G401.6 (cell line): Measurements from ENCODE around the gene FRMD6.

Experiments
- FAIRE-seq: peaks from 2 replicates; lab custom pipeline; 2012; peaks lifted over from hg19 to GRCh38; lab: Jason Lieb, UNC

The FRMD6 gene

GRCh38 chr14:51651388-51652167, at the start of gene FRMD6:
TSS of gene FRMD6 (plus strand) at chr14:51651910. CDS start at chr14:51689837, 37,927 bp downstream.
- no peak for FAIRE-seq

- no peak for FAIRE-seq
Measured at GRCh38 chr14:51602310-51602709, 49.4 kb upstream of the FRMD6 start.

- no peak for FAIRE-seq
Measured at GRCh38 chr14:51603495-51603894, 48.2 kb upstream of the FRMD6 start.

GRCh38 chr14:51604073-51604472, 47.6 kb upstream of the FRMD6 start:
- no peak for FAIRE-seq

- no peak for FAIRE-seq
Measured at GRCh38 chr14:51605575-51605974, 46.1 kb upstream of the FRMD6 start.

- FAIRE-seq: no peak
Measured at GRCh38 chr14:51607711-51608110, 44.0 kb upstream of the FRMD6 start.

- FAIRE-seq: no peak
Measured at GRCh38 chr14:51609251-51609954, 42.3 kb upstream of the FRMD6 start.

- no peak for FAIRE-seq
Measured at GRCh38 chr14:51609955-51610283, 41.8 kb upstream of the FRMD6 start.

- no peak for FAIRE-seq
Measured at GRCh38 chr14:51610771-51611170, 40.9 kb upstream of the FRMD6 start.

- FAIRE-seq: no peak
Measured at GRCh38 chr14:51612449-51612848, 39.3 kb upstream of the FRMD6 start.

- FAIRE-seq: no peak
Measured at GRCh38 chr14:51613416-51613815, 38.3 kb upstream of the FRMD6 start.

GRCh38 chr14:51614707-51615106, 37.0 kb upstream of the FRMD6 start:
- FAIRE-seq: no peak

GRCh38 chr14:51616256-51616655, 35.5 kb upstream of the FRMD6 start:
- no peak for FAIRE-seq

- no peak for FAIRE-seq
Measured at GRCh38 chr14:51616724-51617409, 34.8 kb upstream of the FRMD6 start.

- FAIRE-seq: no peak
Measured at GRCh38 chr14:51619561-51619960, 32.1 kb upstream of the FRMD6 start.

- FAIRE-seq: no peak
Measured at GRCh38 chr14:51620056-51620455, 31.7 kb upstream of the FRMD6 start.

- no peak for FAIRE-seq
Measured at GRCh38 chr14:51621654-51622053, 30.1 kb upstream of the FRMD6 start.

GRCh38 chr14:51622376-51622775, 29.3 kb upstream of the FRMD6 start:
- FAIRE-seq: no peak

- no peak for FAIRE-seq
Measured at GRCh38 chr14:51624955-51625569, 26.6 kb upstream of the FRMD6 start.

GRCh38 chr14:51626185-51626584, 25.5 kb upstream of the FRMD6 start:
- no peak for FAIRE-seq

GRCh38 chr14:51626788-51627187, 24.9 kb upstream of the FRMD6 start:
- no peak for FAIRE-seq

GRCh38 chr14:51627313-51627712, 24.4 kb upstream of the FRMD6 start:
- no peak for FAIRE-seq

- FAIRE-seq: no peak
Measured at GRCh38 chr14:51628238-51628637, 23.5 kb upstream of the FRMD6 start.
